ENCODE data around the gene APOBEC3H.
"Not testable (repeated sequence)": the region's sequence is repeated elsewhere in the genome, so short reads cannot be mapped to it uniquely, and the experiment has no call there.

The APOBEC3H gene

DNA sequence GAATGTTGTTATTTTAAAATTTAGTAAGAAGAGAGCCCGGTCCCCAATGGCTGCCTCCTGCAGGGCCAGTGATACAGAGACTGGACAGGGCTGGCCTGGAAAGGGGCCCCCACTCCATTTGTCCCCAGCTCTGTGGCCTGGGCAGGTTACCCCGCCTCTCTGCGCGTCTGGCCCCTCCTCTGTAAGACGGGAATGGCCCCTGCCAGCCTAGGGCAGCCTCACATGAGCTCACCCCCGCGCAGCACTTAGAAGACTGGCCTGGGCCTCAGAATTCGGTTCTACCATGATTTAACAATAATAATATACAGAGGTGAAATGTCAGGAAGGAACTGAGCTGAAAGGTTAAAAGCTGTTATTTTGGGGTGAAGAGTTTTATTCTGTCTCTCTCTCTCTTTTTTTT lies 18.7 kb upstream of the APOBEC3H start:
- peak overlapping the region; percentile 71 for H3K4me3 ChIP-seq (replicated peaks; ENCODE audit: low read depth, low read length)
- TF ChIP-seq, protein P1, sequence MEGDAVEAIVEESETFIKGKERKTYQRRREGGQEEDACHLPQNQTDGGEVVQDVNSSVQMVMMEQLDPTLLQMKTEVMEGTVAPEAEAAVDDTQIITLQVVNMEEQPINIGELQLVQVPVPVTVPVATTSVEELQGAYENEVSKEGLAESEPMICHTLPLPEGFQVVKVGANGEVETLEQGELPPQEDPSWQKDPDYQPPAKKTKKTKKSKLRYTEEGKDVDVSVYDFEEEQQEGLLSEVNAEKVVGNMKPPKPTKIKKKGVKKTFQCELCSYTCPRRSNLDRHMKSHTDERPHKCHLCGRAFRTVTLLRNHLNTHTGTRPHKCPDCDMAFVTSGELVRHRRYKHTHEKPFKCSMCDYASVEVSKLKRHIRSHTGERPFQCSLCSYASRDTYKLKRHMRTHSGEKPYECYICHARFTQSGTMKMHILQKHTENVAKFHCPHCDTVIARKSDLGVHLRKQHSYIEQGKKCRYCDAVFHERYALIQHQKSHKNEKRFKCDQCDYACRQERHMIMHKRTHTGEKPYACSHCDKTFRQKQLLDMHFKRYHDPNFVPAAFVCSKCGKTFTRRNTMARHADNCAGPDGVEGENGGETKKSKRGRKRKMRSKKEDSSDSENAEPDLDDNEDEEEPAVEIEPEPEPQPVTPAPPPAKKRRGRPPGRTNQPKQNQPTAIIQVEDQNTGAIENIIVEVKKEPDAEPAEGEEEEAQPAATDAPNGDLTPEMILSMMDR (IDR thresholded peaks at IDR 0.05; ENCODE audit: insufficient read depth, low read length, poor library complexity, severe bottlenecking), result no peak

DNA sequence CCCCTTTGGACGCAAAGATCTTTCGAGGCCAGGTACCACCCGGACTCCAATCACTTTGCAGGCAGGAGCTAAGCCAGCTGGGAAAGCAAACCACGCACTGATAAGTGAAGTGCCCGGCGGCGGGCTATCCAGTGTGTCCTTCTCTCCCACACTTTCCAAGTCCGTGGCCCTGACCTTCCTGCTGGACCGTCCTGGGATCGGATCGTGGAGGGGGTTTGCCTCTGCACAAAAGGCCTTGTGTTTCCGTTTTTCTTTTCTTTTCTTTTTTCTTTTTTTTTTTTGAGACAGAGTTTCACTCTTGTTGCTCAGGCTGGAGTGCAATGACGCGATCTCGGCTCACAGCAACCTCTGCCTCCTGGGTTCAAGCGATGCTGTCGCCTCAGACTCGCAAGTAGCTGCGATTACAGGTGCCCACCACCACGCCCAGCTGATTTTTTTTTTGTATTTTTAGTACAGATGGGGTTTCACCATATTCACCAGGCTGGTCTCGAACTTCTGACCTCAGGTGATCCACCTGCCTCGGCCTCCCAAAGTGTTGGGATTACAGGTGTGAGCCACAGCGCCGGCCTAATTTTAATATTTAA lies 17.9 kb upstream of the APOBEC3H start:
- not testable (repeated sequence) for H3K27me3 ChIP-seq (replicated peaks; ENCODE audit: control insufficient read depth, insufficient read depth, low read length); H3K4me3 ChIP-seq (replicated peaks; ENCODE audit: low read depth, low read length); DNase-seq (ENCODE audit: extremely low read depth, insufficient read length)
- peaks cover 17% of the 10 kb centered on the region for H3K36me3 ChIP-seq (ENCODE audit: control insufficient read depth, insufficient read depth, low read length)

More for the DNA sequence above, 18.7 kb upstream of the APOBEC3H start:
- Histone ChIP-seq H3K36me3 (ENCODE audit: control insufficient read depth, insufficient read depth, low read length) (peaks cover 12% of the 10 kb centered on the region), H3K27me3 (replicated peaks; ENCODE audit: control insufficient read depth, insufficient read depth, low read length) (no peaks in the 10 kb centered on the region)
- DNase-seq (ENCODE audit: extremely low read depth, insufficient read length), result no peak

DNA sequence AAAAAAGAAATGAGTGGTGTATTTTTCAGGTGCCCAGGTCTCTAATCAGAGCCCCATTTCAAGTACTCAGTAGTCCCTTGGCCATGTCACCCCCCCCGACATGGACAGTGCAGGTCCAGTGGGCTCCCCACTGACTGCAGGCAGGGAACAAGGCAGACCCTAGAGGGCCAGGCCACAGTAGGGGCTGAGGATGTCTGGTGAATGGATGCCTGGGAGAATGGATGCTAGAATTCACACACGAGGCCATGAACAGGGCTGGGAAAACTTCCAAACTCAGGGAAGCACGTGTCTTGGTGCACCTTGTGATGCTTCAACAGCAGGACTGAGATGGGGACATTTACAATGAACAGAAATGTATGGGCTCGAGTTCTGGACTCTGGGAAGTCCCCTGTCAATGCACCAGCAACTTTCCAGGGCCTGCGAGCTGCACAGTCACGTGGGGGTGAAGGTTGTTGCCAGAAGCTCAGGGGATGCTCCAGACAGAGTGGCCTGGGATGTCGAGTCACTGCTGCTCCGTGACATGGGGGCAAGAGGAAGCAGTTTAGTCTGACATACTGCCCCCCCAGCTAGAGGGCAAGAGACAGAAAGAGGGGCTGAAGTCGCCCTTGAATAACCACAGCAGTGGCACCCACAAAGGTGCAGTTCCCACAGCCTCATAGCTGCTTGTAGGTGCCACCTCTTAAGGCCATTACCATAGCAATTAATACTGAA lies 16.8 kb upstream of the APOBEC3H start:
- H3K36me3 ChIP-seq (ENCODE audit: control insufficient read depth, insufficient read depth, low read length), result peaks cover 20% of the 10 kb centered on the region
- DNase-seq (ENCODE audit: extremely low read depth, insufficient read length), result no peak
- H3K27me3 ChIP-seq (replicated peaks; ENCODE audit: control insufficient read depth, insufficient read depth, low read length), result no peaks in the 10 kb centered on the region
- TF ChIP-seq, protein P1 (IDR thresholded peaks at IDR 0.05; ENCODE audit: insufficient read depth, low read length, poor library complexity, severe bottlenecking), result no peak
- no peak overlapping the region; the same call in 1 of the 2 replicates for H3K4me3 ChIP-seq (replicated peaks; ENCODE audit: low read depth, low read length)

DNA sequence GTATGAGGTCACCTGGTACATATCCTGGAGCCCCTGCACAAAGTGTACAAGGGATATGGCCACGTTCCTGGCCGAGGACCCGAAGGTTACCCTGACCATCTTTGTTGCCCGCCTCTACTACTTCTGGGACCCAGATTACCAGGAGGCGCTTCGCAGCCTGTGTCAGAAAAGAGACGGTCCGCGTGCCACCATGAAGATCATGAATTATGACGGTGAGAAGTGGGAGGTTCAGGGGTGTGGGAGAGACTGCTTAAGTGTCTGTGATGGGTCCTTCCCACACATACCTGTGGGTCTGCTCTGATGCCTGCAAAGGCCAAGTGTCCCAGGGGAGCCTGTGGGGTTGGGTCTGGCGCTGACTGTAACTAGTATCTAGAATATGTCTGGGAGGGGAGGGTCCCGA lies 16.0 kb upstream of the APOBEC3H start:
- H3K27me3 ChIP-seq (replicated peaks; ENCODE audit: control insufficient read depth, insufficient read depth, low read length), result no peaks in the 10 kb centered on the region
- H3K4me3 ChIP-seq (replicated peaks; ENCODE audit: low read depth, low read length), result no peak overlapping the region
- TF ChIP-seq, protein P1 (IDR thresholded peaks at IDR 0.05; ENCODE audit: insufficient read depth, low read length, poor library complexity, severe bottlenecking), result no peak
- DNase-seq (ENCODE audit: extremely low read depth, insufficient read length), result no peak
- peaks cover 20% of the 10 kb centered on the region for H3K36me3 ChIP-seq (ENCODE audit: control insufficient read depth, insufficient read depth, low read length)

DNA sequence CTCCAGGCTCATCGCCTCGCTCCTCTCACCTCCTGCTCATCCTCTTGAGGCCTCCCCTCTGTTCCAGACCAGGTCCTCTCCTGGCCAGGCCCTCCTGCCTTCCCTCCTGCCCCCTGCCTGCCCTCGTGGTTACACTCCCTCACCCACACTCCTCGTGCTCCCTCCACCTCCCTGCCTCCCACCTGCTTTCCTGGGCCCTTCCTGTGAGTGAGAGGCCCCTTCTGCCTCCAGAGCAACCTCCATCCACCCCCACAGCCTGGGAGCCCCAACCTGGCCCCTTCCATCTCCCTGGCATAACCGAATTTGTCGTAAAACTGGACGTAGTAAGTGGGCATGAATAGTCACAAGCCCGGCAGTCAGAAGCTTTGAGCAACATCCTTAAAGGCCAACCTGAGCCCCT lies 15.4 kb upstream of the APOBEC3H start:
- TF ChIP-seq, protein P1 (IDR thresholded peaks at IDR 0.05; ENCODE audit: insufficient read depth, low read length, poor library complexity, severe bottlenecking), result no peak
- DNase-seq (ENCODE audit: extremely low read depth, insufficient read length), result no peak
- H3K36me3 ChIP-seq (ENCODE audit: control insufficient read depth, insufficient read depth, low read length), result peaks cover 24% of the 10 kb centered on the region
- H3K27me3 ChIP-seq (replicated peaks; ENCODE audit: control insufficient read depth, insufficient read depth, low read length), result no peaks in the 10 kb centered on the region
- H3K4me3 ChIP-seq (replicated peaks; ENCODE audit: low read depth, low read length), result no peak overlapping the region

DNA sequence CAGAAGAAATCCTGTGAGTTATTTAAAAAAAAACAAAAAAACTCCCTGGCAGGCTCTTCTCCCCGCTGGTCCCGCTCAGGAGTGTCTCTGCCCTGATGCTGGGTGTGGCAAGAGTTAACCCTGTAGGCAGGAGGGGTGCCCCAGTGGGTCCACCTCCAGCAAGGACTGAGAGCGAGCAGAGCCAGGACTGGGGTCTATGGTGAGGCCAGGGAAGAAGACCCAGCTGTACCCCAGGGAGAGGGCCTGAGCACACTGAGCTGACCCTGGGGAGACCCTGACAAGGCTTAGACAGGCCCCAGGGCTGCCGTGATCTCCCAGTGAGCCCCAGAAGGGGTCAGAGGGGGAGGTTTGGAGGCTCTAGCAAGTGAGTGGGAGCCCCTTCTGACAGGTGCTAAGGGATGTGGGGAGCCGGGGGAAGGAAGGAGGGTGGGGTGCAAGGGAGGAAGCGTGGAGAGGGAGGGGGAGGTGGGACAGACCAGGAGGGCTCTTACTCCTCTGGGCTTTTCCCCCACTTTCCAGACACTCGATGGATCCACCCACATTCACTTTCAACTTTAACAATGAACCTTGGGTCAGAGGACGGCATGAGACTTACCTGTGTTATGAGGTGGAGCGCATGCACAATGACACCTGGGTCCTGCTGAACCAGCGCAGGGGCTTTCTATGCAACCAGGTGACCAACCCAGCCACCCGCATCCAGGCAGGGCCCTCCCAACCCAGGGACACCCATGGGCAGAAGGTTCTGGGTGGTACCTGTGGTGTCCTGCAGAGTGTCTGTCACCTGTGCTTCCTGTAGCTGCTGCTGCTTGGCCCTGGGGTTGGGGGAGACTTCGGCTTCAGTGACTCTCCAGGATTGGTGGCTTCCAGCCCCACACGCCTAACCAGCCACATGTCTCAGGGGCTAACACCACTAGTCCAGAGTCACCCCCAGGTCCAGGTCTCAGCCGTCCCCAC lies 13.6 kb upstream of the APOBEC3H start:
- DNase-seq (ENCODE audit: extremely low read depth, insufficient read length), result no peak
- H3K4me3 ChIP-seq (replicated peaks; ENCODE audit: low read depth, low read length), result no peak overlapping the region
- peaks cover 26% of the 10 kb centered on the region for H3K36me3 ChIP-seq (ENCODE audit: control insufficient read depth, insufficient read depth, low read length)
- TF ChIP-seq, protein P1 (IDR thresholded peaks at IDR 0.05; ENCODE audit: insufficient read depth, low read length, poor library complexity, severe bottlenecking), result no peak
- no peaks in the 10 kb centered on the region for H3K27me3 ChIP-seq (replicated peaks; ENCODE audit: control insufficient read depth, insufficient read depth, low read length)
